Vagina (tissue), 2 donors: ENCODE measurements around the gene CLASRP. TPM values are rescaled to one million over a fixed set of nuclear protein-coding genes. Genes with fewer than 3 reads are reported as not detected.

Experiments used
- DNase-seq, 2 donors: peaks; one replicate each; pipeline ENCODE4 v3.0.0-alpha.2; 2017; ENCODE audit errors: extremely low spot score in 2 of 2
- H3K27ac ChIP-seq: fragments of 200-600 bp; sonication (generic); one replicate; pipeline ENCODE4 v1.5.1; 2019
- H3K27me3 ChIP-seq: fragments of 200-600 bp; sonication (generic); one replicate; pipeline ENCODE4 v1.5.1; 2019
- H3K36me3 ChIP-seq, 2 donors: fragments of 200-600 bp; sonication (generic); one replicate each; pipeline ENCODE4 v1.5.1; 2017 to 2019
- H3K4me1 ChIP-seq: fragments of 200-600 bp; sonication (generic); one replicate; pipeline ENCODE4 v1.5.1; 2019
- H3K4me3 ChIP-seq, 2 donors: fragments of 200-600 bp; sonication (generic); 1 replicate in 1 of 2; 2 replicates in 1 of 2; pipeline ENCODE4 v1.5.1; 2016 to 2019
- H3K9me3 ChIP-seq: fragments of 200-600 bp; sonication (generic); one replicate; pipeline ENCODE4 v1.5.1; 2019
- CTCF ChIP-seq, 3 experiments: fragments of 450-650 bp in 2 of 3; fragments of 200-600 bp in 1 of 3; sonication (generic) in 1 of 3; IDR thresholded peaks; one replicate each; pipeline ENCODE4 v1.5.1; 2017 to 2019; ENCODE audit warnings: antibody characterized with exemption in 3 of 3, mild to moderate bottlenecking in 2 of 3, moderate library complexity in 2 of 3
- POLR2A ChIP-seq, 2 donors: fragments of 450-650 bp; IDR thresholded peaks; one replicate each; pipeline ENCODE4 v1.6.1; 2017; ENCODE audit warnings: antibody characterized with exemption in 2 of 2, mild to moderate bottlenecking in 2 of 2, moderate library complexity in 2 of 2
- POLR2AphosphoS5 ChIP-seq, 2 donors: sonication (generic); formaldehyde crosslinking; IDR thresholded peaks; one replicate each; pipeline ENCODE4 v1.9.0; 2017; ENCODE audit warnings: antibody characterized with exemption in 2 of 2, mild to moderate bottlenecking in 2 of 2, low read depth in 1 of 2; ENCODE audit not compliant: insufficient read depth in 1 of 2
- intact Hi-C: fragments of 100-400 bp; cut with DNase I; formaldehyde crosslinking; loops from one replicate; pipeline ENCODE4 v1.15.1; 2023
- total RNA-seq: library from RNA; depleted of rRNA; stranded (reverse); fragments of >200 nt; gene quantifications from one replicate; pipeline ENCODE4 v1.2.3, GENCODE V29; 2016

The CLASRP gene
- total RNA-seq, 1 donor from 2014 or later = 93.5 TPM

GRCh38 chr19:45050036-45050435 lies 11.2 kb downstream of the CLASRP start:
- Histone ChIP-seq H3K36me3 (peaks cover 0 to 31% of the 10 kb centered on the region in 2 donors), H3K27ac (no peak overlapping the region), H3K4me3 (no peak overlapping the region), H3K27me3 (no peaks in the 10 kb centered on the region), H3K4me1 (peaks cover 62% of the 10 kb centered on the region), H3K9me3 (no peaks in the 10 kb centered on the region)
- DNase-seq = no peak
- intact Hi-C loops = no loop called here
- TF ChIP-seq POLR2AphosphoS5 (IDR thresholded peaks at IDR 0.05; ENCODE audit: insufficient read depth in 1 of 2, low read depth in 1 of 2) = no peak
- TF ChIP-seq CTCF (IDR thresholded peaks at IDR 0.05) = no peak
- TF ChIP-seq POLR2A (IDR thresholded peaks at IDR 0.05) = no peak

GRCh38 chr19:45051929-45052579 lies 13.2 kb downstream of the CLASRP start:
- Histone ChIP-seq H3K4me1 (peaks cover 42% of the 10 kb centered on the region), H3K36me3 (peaks cover 0 to 49% of the 10 kb centered on the region in 2 donors), H3K27ac (no peak overlapping the region), H3K27me3 (no peaks in the 10 kb centered on the region), H3K9me3 (no peaks in the 10 kb centered on the region), H3K4me3 (no peak overlapping the region)
- DNase-seq = no peak
- intact Hi-C loops = no loop called here
- TF ChIP-seq POLR2AphosphoS5 (IDR thresholded peaks at IDR 0.05; ENCODE audit: insufficient read depth in 1 of 2, low read depth in 1 of 2) = no peak
- no peak for TF ChIP-seq CTCF (IDR thresholded peaks at IDR 0.05)
- TF ChIP-seq POLR2A (IDR thresholded peaks at IDR 0.05) = no peak

GRCh38 chr19:45056831-45057230 lies 18.0 kb downstream of the CLASRP start:
- Histone ChIP-seq H3K36me3 (peaks cover 10 to 97% of the 10 kb centered on the region in 2 donors), H3K9me3 (no peaks in the 10 kb centered on the region), H3K4me1 (peaks cover 6% of the 10 kb centered on the region), H3K4me3 (no peak overlapping the region), H3K27me3 (no peaks in the 10 kb centered on the region), H3K27ac (no peak overlapping the region)
- TF ChIP-seq POLR2A (IDR thresholded peaks at IDR 0.05) = no peak
- no peak for TF ChIP-seq POLR2AphosphoS5 (IDR thresholded peaks at IDR 0.05; ENCODE audit: insufficient read depth in 1 of 2, low read depth in 1 of 2)
- intact Hi-C loops = no loop called here
- no peak for DNase-seq

- no peak for DNase-seq
- Histone ChIP-seq H3K36me3 (peaks cover 10 to 100% of the 10 kb centered on the region in 2 donors), H3K4me1 (no peaks in the 10 kb centered on the region), H3K4me3 (no peak overlapping the region), H3K9me3 (no peaks in the 10 kb centered on the region), H3K27me3 (no peaks in the 10 kb centered on the region), H3K27ac (no peak overlapping the region)
- intact Hi-C loops = no loop called here
- no peak for TF ChIP-seq CTCF (IDR thresholded peaks at IDR 0.05)
- TF ChIP-seq POLR2A (IDR thresholded peaks at IDR 0.05) = no peak
- TF ChIP-seq POLR2AphosphoS5 (IDR thresholded peaks at IDR 0.05; ENCODE audit: insufficient read depth in 1 of 2, low read depth in 1 of 2) = no peak
These were observed 18.6 kb downstream of the CLASRP start for GRCh38 chr19:45057444-45057843.

- H3K36me3 ChIP-seq = peaks cover 10 to 97% of the 10 kb centered on the region in 2 donors
- intact Hi-C loops = no loop called here
- no peak overlapping the region for H3K4me3 ChIP-seq
- no peaks in the 10 kb centered on the region for H3K4me1 ChIP-seq
- DNase-seq = no peak
- H3K27me3 ChIP-seq = no peaks in the 10 kb centered on the region
- H3K27ac ChIP-seq = no peak overlapping the region
- TF ChIP-seq CTCF (IDR thresholded peaks at IDR 0.05) (no peak), POLR2AphosphoS5 (IDR thresholded peaks at IDR 0.05; ENCODE audit: insufficient read depth in 1 of 2, low read depth in 1 of 2) (no peak), POLR2A (IDR thresholded peaks at IDR 0.05) (no peak)
- H3K9me3 ChIP-seq = no peaks in the 10 kb centered on the region
These were observed 19.8 kb downstream of the CLASRP start for GRCh38 chr19:45058622-45059159.
